SK-N-MC (cell line): ENCODE results near the gene NCAM2.

Experiments
- EZH2 ChIP-seq: fragments of 200-600 bp; sonication (generic); IDR thresholded peaks from one replicate; pipeline ENCODE4 v1.6.1; 2017; ENCODE audit warnings: antibody characterized with exemption
- POLR2AphosphoS5 ChIP-seq: IDR thresholded peaks from 2 replicates; pipeline ENCODE4 v1.6.1; 2012; ENCODE audit warnings: mild to moderate bottlenecking, low read depth, low read length, borderline replicate concordance

DNA sequence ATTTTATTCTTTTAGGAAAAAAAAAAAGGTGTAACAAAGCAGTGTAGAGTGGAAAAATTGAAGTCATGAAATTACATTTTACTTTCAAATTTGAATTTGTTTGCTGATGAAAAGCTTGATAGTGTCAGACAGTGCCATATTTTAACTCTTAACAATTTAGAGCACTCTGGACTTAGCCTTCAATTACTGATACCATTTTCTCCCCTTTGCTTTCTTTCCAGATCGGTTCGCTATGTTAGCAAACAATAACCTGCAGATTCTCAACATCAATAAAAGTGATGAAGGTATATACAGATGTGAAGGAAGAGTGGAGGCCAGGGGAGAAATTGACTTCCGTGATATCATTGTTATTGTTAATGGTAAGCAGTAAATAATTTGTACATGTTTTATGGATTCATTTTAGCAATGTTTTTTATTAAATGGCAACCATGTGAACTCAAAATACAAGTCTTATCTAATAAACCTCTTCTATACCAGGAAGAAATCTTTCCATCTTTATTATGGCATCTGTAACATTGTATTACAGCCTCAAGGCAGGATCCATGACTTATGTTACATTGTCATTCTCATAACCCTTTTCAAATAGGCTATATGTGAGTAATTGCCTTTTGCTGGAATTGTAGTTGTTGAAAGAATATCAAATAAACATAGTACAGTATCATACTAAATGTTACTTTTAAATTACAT, 293.8 kb downstream of the NCAM2 start:
- no peak for TF ChIP-seq POLR2AphosphoS5
- TF ChIP-seq EZH2, result no peak
